AG09309 (cell line): Measurements from ENCODE around the gene CD4.

Source experiments
- DNase-seq: peaks from one replicate; pipeline ENCODE4 v3.0.0-alpha.2; 2010; ENCODE audit warnings: low read depth
- H3K4me3 ChIP-seq: 2 replicates; pipeline ENCODE4 v1.5.1; 2011; ENCODE audit warnings: mild to moderate bottlenecking, low read depth, low read length, moderate library complexity; ENCODE audit not compliant: control insufficient read depth
- TF ChIP-seq, protein P1 (sequence below): IDR thresholded peaks from 2 replicates; pipeline ENCODE4 v1.5.1; 2011; ENCODE audit warnings: mild to moderate bottlenecking, low read depth, low read length, inconsistent platforms; ENCODE audit not compliant: insufficient read depth, control insufficient read depth; ENCODE audit errors: missing control alignments

The CD4 gene

DNA sequence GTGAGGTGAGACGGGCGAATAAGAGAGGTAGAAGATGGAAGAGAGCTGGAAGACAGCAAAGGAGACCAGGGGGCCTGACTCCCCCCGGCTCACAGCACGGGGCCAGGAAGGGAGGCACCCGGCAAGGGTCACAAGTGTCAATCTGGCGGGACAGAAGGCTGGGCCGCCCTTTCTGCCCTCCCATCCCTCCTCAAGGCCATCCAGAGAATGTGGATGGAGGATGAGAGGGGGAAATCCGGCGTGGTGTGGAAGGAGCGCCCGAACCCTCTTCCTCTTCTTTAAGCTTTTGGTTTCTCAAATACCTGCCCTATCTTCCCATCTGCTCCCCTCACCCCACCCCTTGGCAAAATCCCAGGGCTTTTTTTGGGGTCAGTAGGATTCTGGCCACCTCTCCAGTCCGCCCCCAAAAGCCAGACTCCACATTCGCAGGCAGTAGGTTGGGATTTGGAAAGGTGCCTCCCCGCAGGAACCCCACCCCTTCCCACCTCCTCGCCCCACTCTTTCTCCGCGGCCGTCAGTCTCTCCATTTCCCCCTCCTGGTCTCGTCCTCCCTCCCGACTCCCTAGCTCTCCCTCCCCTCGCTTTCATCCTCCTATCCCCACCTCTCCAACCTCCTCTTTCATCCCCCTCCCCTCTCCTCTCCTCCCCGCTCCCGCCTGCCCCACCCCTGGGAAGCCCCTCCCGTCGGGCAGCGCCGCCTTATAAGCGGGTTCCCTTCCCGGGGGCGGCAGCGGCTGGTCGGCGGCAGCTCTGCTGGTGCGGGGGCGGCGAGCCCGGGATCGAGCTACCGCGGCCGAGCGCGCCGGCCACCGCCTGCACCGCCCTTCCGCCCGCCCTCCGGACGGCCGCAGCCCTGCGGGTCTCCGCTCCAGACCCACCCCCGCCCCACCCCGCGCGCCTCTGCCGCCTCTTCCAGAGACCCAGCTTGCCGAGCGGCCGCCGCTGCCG, 23.4 kb upstream of the CD4 start, which contains the start of gene PTMS:
Gene PTMS (plus strand): TSS at position 730 of the 948 bp plus-strand sequence. CDS start 343 bp downstream, outside the sequence.
- DNase-seq: peak; percentile 57
- TF ChIP-seq, protein P1, sequence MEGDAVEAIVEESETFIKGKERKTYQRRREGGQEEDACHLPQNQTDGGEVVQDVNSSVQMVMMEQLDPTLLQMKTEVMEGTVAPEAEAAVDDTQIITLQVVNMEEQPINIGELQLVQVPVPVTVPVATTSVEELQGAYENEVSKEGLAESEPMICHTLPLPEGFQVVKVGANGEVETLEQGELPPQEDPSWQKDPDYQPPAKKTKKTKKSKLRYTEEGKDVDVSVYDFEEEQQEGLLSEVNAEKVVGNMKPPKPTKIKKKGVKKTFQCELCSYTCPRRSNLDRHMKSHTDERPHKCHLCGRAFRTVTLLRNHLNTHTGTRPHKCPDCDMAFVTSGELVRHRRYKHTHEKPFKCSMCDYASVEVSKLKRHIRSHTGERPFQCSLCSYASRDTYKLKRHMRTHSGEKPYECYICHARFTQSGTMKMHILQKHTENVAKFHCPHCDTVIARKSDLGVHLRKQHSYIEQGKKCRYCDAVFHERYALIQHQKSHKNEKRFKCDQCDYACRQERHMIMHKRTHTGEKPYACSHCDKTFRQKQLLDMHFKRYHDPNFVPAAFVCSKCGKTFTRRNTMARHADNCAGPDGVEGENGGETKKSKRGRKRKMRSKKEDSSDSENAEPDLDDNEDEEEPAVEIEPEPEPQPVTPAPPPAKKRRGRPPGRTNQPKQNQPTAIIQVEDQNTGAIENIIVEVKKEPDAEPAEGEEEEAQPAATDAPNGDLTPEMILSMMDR: no peak

DNA sequence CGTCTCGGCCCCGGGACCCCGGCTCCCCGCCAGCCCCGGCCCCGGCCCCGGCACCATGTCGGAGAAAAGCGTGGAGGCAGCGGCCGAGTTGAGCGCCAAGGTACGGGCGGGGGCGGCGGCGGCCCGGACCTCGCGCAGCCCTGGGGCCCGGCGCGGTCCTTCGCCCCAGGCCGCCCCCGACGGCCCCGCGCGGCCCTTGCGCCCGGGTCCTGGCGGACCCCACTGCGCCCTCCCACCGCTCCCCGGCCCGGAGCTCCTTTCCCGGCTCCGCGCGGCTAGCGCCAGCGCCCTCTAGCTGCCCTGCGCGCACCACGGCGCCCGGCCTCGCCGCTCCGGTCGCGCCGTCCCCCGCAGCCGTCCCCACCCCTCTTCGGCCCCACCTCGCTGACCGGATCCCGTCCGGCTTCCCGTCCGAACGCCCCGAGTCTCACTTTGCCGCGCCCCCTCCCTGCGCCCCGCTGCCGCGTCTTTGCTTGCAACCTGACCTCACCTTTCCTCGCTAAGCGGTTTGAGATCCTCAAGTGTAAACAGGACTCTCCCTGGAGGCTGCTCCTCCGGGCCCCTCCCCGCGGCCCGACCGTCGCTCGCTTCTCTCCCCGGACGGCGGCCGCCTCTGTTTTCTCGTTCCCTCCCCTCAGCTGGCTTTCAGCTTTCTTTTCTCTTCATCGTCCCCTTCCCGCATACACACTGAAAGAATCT, 22.5 kb upstream of the CD4 start:
- DNase-seq: no peak
- peak overlapping the region; percentile 93 for H3K4me3 ChIP-seq
- TF ChIP-seq, protein P1: peak; percentile 49

More for the DNA sequence above, 23.4 kb upstream of the CD4 start, which contains the start of gene PTMS:
- H3K4me3 ChIP-seq: peak within 1 kb of the TSS; percentile 93

DNA sequence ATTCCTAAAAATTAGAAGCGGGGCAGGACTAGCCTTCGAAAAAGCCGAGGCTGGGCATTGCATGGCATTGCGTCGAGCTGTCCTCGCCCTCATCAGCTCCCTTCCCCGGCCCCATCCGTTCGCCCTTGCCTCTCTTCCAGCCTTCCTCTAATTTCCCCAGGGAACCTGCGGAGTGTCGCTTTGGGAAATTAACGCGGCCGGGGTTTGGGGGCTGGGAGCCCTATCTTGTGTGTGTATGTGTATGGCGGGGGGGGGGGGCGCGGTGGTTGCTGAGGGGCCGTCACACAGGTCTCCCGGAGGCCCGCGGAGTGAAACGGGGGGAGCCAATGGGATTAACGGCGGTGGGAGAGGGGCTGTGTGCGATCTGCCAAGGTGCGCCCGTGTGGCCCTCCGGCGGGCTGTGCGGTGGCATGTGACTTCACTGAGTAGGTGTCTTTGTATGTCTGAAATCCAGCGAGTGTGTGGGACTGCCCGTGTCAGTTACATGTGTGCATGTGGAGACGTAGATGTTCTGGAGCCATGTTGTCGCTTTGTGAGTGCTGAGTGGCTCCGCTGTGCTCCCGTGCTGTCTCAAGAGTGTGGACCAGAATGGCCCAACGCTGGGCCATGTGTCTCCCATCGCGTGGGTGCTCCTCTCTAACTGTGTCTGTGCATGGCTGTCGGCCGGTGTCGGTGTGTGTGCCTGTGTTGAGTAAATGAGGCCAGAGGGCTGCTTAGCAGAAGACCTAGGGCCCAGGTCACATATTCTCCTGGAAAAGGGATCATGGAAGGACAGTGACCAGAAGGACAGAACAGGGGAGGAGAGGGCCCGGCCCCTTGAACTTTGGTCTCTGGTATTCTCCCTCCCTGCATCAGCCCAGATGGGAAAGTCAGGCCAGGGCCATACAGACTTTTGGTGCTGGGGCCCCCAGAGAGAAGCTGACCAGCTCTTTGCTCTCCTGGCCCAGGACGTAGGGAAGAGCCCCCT, 21.7 kb upstream of the CD4 start:
- no peak for DNase-seq
- H3K4me3 ChIP-seq: peak overlapping the region; percentile 93
- TF ChIP-seq, protein P1: no peak

DNA sequence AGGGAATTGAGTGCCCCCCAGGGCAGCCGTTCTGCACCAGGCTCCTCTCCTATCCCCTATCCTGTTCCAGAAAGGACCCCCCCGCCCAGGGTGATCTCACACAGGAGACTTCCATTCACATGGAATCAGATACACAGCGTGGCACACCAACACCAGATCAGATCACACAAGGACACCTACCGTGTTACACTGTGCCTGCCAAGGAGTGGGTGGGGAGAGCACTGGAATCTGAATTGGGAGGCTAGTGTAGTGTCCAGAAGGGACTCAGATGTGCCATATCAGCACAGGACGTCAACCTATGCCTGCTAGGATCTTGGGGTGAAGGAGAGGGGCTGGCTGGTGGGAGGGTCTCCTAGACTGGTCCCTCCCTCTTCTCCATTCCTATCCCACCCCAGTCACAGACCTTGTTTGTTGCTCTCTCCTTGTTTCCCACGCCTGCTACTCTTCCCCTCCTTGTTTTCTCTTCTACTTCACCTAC, 20.9 kb upstream of the CD4 start:
- H3K4me3 ChIP-seq: peak overlapping the region; percentile 93
- TF ChIP-seq, protein P1: no peak

DNA sequence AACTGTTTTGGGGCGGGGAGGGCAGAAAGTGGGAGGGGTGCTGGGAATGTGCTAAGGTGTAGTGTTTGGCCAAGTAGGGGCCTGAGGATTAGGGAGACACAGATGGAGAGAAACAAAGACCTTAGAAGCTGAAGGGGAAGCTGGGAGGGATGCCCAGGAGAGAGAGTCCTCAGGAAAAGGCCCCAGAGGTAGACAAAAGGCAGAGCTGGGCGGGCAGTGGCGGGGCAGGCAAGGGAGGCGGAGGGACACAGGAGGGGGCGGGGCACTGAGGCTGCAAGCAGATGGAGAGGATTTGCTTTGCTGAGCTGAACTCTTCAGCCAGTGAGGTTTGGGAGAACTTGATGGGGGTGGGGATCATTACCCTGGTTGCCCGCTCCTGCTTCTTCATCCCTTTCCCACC, 20.3 kb upstream of the CD4 start:
- TF ChIP-seq, protein P1: no peak
- no peak for DNase-seq
- peak overlapping the region; percentile 93 for H3K4me3 ChIP-seq

More for the DNA sequence above, 20.9 kb upstream of the CD4 start:
- no peak for DNase-seq
